Measurements from ENCODE around the gene MACF1.

The MACF1 gene

DNA sequence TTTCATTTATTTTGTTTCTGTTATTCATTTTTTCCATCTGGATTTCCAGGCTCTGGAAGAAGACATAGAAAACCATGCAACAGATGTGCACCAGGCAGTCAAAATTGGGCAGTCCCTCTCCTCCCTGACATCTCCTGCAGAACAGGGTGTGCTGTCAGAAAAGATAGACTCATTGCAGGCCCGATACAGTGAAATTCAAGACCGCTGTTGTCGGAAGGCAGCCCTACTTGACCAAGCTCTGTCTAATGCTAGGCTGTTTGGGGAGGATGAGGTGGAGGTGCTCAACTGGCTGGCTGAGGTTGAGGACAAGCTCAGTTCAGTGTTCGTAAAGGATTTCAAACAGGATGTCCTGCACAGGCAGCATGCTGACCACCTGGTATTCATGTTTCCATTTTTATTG, 223.4 kb downstream of the MACF1 start:
- H3K9ac ChIP-seq (ENCODE audit: low read length): no peak overlapping the region
- no peak overlapping the region for H2BK120ac ChIP-seq (ENCODE audit: low read depth, low read length)

DNA sequence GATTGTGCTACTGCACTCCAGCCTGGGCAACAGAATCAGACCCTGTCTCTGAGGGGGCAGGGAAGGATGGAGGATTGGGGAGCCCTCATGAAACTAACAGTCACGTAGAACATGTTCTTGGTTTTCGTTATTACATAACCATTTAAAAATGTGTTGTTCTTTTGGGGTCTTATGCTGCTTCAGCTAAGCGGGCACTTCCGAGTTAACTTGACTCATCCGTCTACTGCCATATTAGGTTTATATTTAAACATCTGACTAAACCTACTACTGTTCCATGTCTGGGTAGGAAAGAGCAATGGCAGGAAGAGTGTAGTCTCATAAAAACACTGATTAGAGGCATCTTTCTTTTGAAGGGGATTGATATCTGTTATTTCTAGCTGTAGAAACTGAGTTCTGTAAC, 227.4 kb downstream of the MACF1 start:
- no peaks in the 10 kb centered on the region for H3K79me1 ChIP-seq (replicated peaks; ENCODE audit: low read length, poor library complexity, severe bottlenecking)
- H3K4me2 ChIP-seq (ENCODE audit: low read length, poor library complexity, severe bottlenecking): no peak overlapping the region
- H3K4me3 ChIP-seq (ENCODE audit: insufficient read depth in 1 of 2, low read depth in 1 of 2, low read length in 2 of 2): no peak overlapping the region
- H2BK15ac ChIP-seq (ENCODE audit: low read depth, poor library complexity, severe bottlenecking): no peak overlapping the region
- no peak overlapping the region for H4K91ac ChIP-seq (ENCODE audit: low read length)
- no peak overlapping the region for H2BK5ac ChIP-seq (ENCODE audit: low read depth, low read length, poor library complexity, severe bottlenecking)
- H3K9me3 ChIP-seq (ENCODE audit: control insufficient read depth, low read length): no peaks in the 10 kb centered on the region
- no peak overlapping the region for H3K18ac ChIP-seq (ENCODE audit: low read depth in 1 of 2, low read length in 2 of 2)
- no peak overlapping the region for H2BK12ac ChIP-seq (ENCODE audit: low read length in 2 of 2)
- H3K9ac ChIP-seq (ENCODE audit: low read length): no peak overlapping the region
- no peak overlapping the region for H3K23ac ChIP-seq (ENCODE audit: low read length in 2 of 2)
- peak overlapping the region; percentile 19 for H4K8ac ChIP-seq (ENCODE audit: low read length)
- no peaks in the 10 kb centered on the region for H3K27me3 ChIP-seq (ENCODE audit: control insufficient read depth in 1 of 2, insufficient read depth in 1 of 2, low read length in 2 of 2)
- 50% methylated on average over 1 of the region's 5 CpGs for WGBS
- peaks cover 23 to 98% of the 10 kb centered on the region in 2 experiments for H3K36me3 ChIP-seq (ENCODE audit: control insufficient read depth in 1 of 2, insufficient read depth in 2 of 2, low read depth in 1 of 2, low read length in 2 of 2)
- peak overlapping the region; percentile 80 for H3K27ac ChIP-seq (ENCODE audit: low read length, poor library complexity, severe bottlenecking)
- H3K14ac ChIP-seq (ENCODE audit: low read length in 2 of 2): no peak overlapping the region
- H2BK120ac ChIP-seq (ENCODE audit: low read depth, low read length): no peak overlapping the region
- peak; percentile 66 for DNase-seq
- no peak overlapping the region for H2AK5ac ChIP-seq (ENCODE audit: low read length, severe bottlenecking)
- H3K4ac ChIP-seq (ENCODE audit: low read depth in 1 of 2, low read length in 2 of 2): no peak overlapping the region
- H2AFZ ChIP-seq (ENCODE audit: low read depth, low read length): no peak overlapping the region
- H3K4me1 ChIP-seq (ENCODE audit: control insufficient read depth, insufficient read depth, low read depth, low read length): peaks cover 18% of the 10 kb centered on the region

More for the DNA sequence above, 223.4 kb downstream of the MACF1 start:
- Histone ChIP-seq H3K9me3 (ENCODE audit: control insufficient read depth, low read length) (no peaks in the 10 kb centered on the region), H3K4me1 (ENCODE audit: control insufficient read depth, insufficient read depth, low read depth, low read length) (peaks cover 12% of the 10 kb centered on the region), H3K18ac (ENCODE audit: low read depth in 1 of 2, low read length in 2 of 2) (no peak overlapping the region), H3K4ac (ENCODE audit: low read depth in 1 of 2, low read length in 2 of 2) (no peak overlapping the region), H4K91ac (ENCODE audit: low read length) (no peak overlapping the region), H2BK15ac (ENCODE audit: low read depth, poor library complexity, severe bottlenecking) (no peak overlapping the region), H2AK5ac (ENCODE audit: low read length, severe bottlenecking) (no peak overlapping the region), H3K4me3 (ENCODE audit: insufficient read depth in 1 of 2, low read depth in 1 of 2, low read length in 2 of 2) (no peak overlapping the region), H3K4me2 (ENCODE audit: low read length, poor library complexity, severe bottlenecking) (no peak overlapping the region), H2BK12ac (ENCODE audit: low read length in 2 of 2) (no peak overlapping the region), H3K27me3 (ENCODE audit: control insufficient read depth in 1 of 2, insufficient read depth in 1 of 2, low read length in 2 of 2) (no peaks in the 10 kb centered on the region), H3K23ac (ENCODE audit: low read length in 2 of 2) (no peak overlapping the region), H3K14ac (ENCODE audit: low read length in 2 of 2) (peak overlapping the region in 1 of 2 experiments; percentile 9), H3K36me3 (ENCODE audit: control insufficient read depth in 1 of 2, insufficient read depth in 2 of 2, low read depth in 1 of 2, low read length in 2 of 2) (peaks cover 20 to 97% of the 10 kb centered on the region in 2 experiments), H2AFZ (ENCODE audit: low read depth, low read length) (no peak overlapping the region), H3K27ac (ENCODE audit: low read length, poor library complexity, severe bottlenecking) (no peak overlapping the region), H4K8ac (ENCODE audit: low read length) (no peak overlapping the region), H3K79me1 (replicated peaks; ENCODE audit: low read length, poor library complexity, severe bottlenecking) (no peaks in the 10 kb centered on the region), H2BK5ac (ENCODE audit: low read depth, low read length, poor library complexity, severe bottlenecking) (no peak overlapping the region)
- WGBS: 99% methylated on average over 4 of the region's 4 CpGs
- no peak for DNase-seq

DNA sequence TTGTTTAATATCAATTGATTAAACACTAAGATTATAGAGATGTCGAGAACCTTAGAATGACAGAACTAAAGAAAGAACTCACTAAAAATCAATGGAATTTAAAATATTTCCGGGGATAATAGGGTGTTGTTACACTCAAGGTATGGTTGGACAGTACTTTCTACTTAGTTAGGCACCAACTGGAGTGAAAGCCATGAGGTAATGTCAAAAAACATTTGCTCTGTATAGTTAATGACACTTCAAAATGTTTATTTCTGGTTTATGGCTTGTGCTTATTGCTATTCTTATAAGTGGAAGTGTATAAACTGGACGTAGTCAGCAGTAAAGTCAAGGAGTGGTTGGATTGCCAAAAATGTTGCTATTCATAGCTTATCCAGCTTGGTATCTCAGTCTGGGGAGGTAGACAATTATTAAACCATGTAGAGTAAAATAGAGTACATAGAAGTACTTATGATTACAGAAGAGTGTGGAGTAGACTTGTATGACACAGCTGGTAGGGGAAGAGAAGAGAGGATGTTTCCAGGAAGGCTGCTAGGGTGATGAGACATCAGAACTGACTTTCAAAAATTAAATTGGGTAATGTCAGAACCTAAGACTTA, 230.4 kb downstream of the MACF1 start:
- H4K8ac ChIP-seq (ENCODE audit: low read length): no peak overlapping the region
- H3K9me3 ChIP-seq (ENCODE audit: control insufficient read depth, low read length): no peaks in the 10 kb centered on the region
- H3K36me3 ChIP-seq (ENCODE audit: control insufficient read depth in 1 of 2, insufficient read depth in 2 of 2, low read depth in 1 of 2, low read length in 2 of 2): peaks cover 31 to 93% of the 10 kb centered on the region in 2 experiments
- H2AFZ ChIP-seq (ENCODE audit: low read depth, low read length): no peak overlapping the region
- H2BK15ac ChIP-seq (ENCODE audit: low read depth, poor library complexity, severe bottlenecking): no peak overlapping the region
- 66% methylated on average over 2 of the region's 3 CpGs for WGBS
- H3K9ac ChIP-seq (ENCODE audit: low read length): no peak overlapping the region
- no peak overlapping the region for H4K91ac ChIP-seq (ENCODE audit: low read length)
- H3K4me1 ChIP-seq (ENCODE audit: control insufficient read depth, insufficient read depth, low read depth, low read length): peaks cover 13% of the 10 kb centered on the region
- no peak overlapping the region for H3K4me3 ChIP-seq (ENCODE audit: insufficient read depth in 1 of 2, low read depth in 1 of 2, low read length in 2 of 2)
- H3K27me3 ChIP-seq (ENCODE audit: control insufficient read depth in 1 of 2, insufficient read depth in 1 of 2, low read length in 2 of 2): no peaks in the 10 kb centered on the region
- no peak overlapping the region for H3K23ac ChIP-seq (ENCODE audit: low read length in 2 of 2)
- no peaks in the 10 kb centered on the region for H3K79me1 ChIP-seq (replicated peaks; ENCODE audit: low read length, poor library complexity, severe bottlenecking)
- H3K14ac ChIP-seq (ENCODE audit: low read length in 2 of 2): no peak overlapping the region
- H3K4me2 ChIP-seq (ENCODE audit: low read length, poor library complexity, severe bottlenecking): no peak overlapping the region
- peak; percentile 37 for DNase-seq
- no peak overlapping the region for H2AK5ac ChIP-seq (ENCODE audit: low read length, severe bottlenecking)
- no peak overlapping the region for H3K18ac ChIP-seq (ENCODE audit: low read depth in 1 of 2, low read length in 2 of 2)
- H2BK12ac ChIP-seq (ENCODE audit: low read length in 2 of 2): no peak overlapping the region
- no peak overlapping the region for H2BK120ac ChIP-seq (ENCODE audit: low read depth, low read length)
- no peak overlapping the region for H3K4ac ChIP-seq (ENCODE audit: low read depth in 1 of 2, low read length in 2 of 2)
- no peak overlapping the region for H2BK5ac ChIP-seq (ENCODE audit: low read depth, low read length, poor library complexity, severe bottlenecking)
- H3K27ac ChIP-seq (ENCODE audit: low read length, poor library complexity, severe bottlenecking): peak overlapping the region; percentile 92

DNA sequence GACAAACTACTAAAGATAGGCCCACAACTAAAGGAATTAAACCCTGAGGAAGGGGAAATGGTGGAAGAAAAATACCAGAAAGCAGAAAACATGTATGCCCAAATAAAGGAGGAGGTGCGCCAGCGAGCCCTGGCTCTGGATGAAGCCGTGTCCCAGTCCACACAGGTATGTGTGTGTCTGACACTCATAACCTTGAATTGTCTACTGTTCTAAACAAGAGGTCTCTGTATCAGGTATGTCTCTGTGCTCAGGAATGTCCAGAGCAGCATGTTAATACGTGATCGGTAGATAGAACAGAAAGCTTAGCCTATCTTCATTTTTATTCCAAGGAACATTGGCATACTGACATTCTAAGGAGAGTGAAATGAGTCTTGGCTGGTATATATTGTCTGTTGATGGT, 231.1 kb downstream of the MACF1 start:
- H3K23ac ChIP-seq (ENCODE audit: low read length in 2 of 2): no peak overlapping the region
- DNase-seq: no peak
- peak overlapping the region; percentile 19 for H2BK5ac ChIP-seq (ENCODE audit: low read depth, low read length, poor library complexity, severe bottlenecking)
- no peak overlapping the region for H3K4ac ChIP-seq (ENCODE audit: low read depth in 1 of 2, low read length in 2 of 2)
- H3K27ac ChIP-seq (ENCODE audit: low read length, poor library complexity, severe bottlenecking): peak overlapping the region; percentile 92
- no peak overlapping the region for H3K4me3 ChIP-seq (ENCODE audit: insufficient read depth in 1 of 2, low read depth in 1 of 2, low read length in 2 of 2)
- H3K18ac ChIP-seq (ENCODE audit: low read depth in 1 of 2, low read length in 2 of 2): no peak overlapping the region
- peaks cover 12% of the 10 kb centered on the region for H3K4me1 ChIP-seq (ENCODE audit: control insufficient read depth, insufficient read depth, low read depth, low read length)
- no peak overlapping the region for H2BK12ac ChIP-seq (ENCODE audit: low read length in 2 of 2)
- H3K14ac ChIP-seq (ENCODE audit: low read length in 2 of 2): no peak overlapping the region
- H4K8ac ChIP-seq (ENCODE audit: low read length): no peak overlapping the region
- H2BK15ac ChIP-seq (ENCODE audit: low read depth, poor library complexity, severe bottlenecking): no peak overlapping the region
- H3K9ac ChIP-seq (ENCODE audit: low read length): no peak overlapping the region
- no peaks in the 10 kb centered on the region for H3K9me3 ChIP-seq (ENCODE audit: control insufficient read depth, low read length)
- no peaks in the 10 kb centered on the region for H3K27me3 ChIP-seq (ENCODE audit: control insufficient read depth in 1 of 2, insufficient read depth in 1 of 2, low read length in 2 of 2)
- no peak overlapping the region for H3K4me2 ChIP-seq (ENCODE audit: low read length, poor library complexity, severe bottlenecking)
- H2AFZ ChIP-seq (ENCODE audit: low read depth, low read length): no peak overlapping the region
- no peak overlapping the region for H2BK120ac ChIP-seq (ENCODE audit: low read depth, low read length)
- peaks cover 32 to 93% of the 10 kb centered on the region in 2 experiments for H3K36me3 ChIP-seq (ENCODE audit: control insufficient read depth in 1 of 2, insufficient read depth in 2 of 2, low read depth in 1 of 2, low read length in 2 of 2)
- WGBS: 99% methylated on average over 5 of the region's 5 CpGs
- H2AK5ac ChIP-seq (ENCODE audit: low read length, severe bottlenecking): peak overlapping the region; percentile 93
- no peaks in the 10 kb centered on the region for H3K79me1 ChIP-seq (replicated peaks; ENCODE audit: low read length, poor library complexity, severe bottlenecking)
- peak overlapping the region; percentile 28 for H4K91ac ChIP-seq (ENCODE audit: low read length)

Measured in mesenchymal stem cell (in vitro differentiated cells and primary cell).